HG02571 (cell line): ENCODE results near the gene ZNRF1.

Experiments used
- ATAC-seq: cut with Tn5 transposase; IDR thresholded peaks from one replicate; pipeline ENCODE4 v1.9.1; 2021; ENCODE audit warnings: mild to moderate bottlenecking, moderate library complexity; ENCODE audit not compliant: unreplicated experiment

ZNRF1 gene

DNA sequence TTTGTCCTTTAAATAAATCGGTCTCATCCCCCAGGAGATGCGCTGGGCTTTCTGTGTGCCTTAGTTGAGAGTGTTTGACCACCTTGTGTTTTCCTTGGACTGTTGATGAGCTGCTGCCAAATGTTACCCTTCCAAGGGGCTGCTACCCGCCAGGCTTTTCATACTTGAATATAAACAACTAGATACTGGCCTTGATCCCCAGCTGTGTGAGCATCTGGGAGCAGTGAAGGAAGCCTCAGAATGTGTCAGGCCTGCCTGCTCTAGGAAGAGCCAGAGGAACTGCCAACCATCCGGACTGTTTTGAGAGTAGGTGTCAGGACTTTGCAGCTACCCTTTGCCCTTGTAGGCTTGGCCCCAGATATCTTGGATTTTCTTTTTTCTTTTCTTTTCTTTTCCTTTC, 60.0 kb downstream of the ZNRF1 start:
- ATAC-seq: no peak

DNA sequence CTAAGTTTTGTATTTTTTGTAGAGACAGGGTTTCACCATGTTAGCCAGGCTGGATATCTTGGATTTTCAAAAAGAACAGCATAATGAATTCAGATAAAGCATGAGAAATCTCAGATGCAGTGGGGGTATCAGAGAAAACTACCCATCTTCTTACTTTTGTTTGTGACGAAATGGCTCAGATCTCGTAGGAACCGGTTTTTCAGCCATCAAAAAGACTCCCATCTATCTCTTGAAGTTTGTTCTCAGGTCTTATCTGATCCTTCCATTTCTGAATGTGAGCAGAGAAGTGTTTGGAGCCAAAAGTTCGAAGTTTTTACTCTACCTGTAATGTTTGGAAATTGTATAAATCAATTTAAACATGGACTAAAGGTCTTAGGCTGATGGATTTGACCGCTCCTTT, 60.6 kb downstream of the ZNRF1 start:
- no peak for ATAC-seq

DNA sequence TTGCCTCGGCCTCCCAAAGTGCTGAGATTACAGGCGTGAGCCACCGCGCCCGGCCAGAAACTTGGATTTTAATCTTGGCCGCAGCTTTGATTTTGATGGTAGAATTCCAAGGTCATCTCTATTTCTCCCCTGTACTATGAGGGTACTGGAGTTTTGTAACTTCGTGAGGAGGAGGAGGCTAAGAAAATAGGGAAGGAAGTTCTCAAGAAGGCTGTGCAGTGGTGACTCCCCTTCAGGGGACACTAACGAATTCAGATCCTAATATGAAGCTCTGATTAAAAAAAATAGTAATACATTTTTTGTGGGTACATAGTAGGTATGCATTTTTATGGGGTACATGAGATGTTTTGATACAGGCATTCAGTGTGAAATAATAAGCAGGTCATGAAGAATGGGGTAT, 61.9 kb downstream of the ZNRF1 start:
- ATAC-seq: no peak

DNA sequence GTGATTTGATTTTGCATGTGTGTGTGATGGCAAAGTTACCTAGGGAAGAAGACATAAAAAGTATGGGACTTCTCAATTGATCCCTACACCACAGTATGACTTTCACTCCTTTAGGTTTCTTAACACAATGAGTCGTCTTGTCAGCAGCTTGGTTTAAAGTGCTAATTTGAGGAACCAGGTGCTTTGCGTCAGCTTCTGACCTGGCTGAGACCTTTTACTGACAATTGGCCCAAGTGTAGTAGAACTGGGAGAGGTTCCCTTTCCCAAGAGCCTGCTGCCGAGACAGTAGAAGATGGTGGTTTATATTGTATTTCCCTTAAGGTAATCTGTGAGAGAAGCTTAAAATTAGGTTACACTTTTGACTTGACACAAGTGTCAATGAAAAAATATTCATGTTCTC, 62.8 kb downstream of the ZNRF1 start:
- no peak for ATAC-seq

DNA sequence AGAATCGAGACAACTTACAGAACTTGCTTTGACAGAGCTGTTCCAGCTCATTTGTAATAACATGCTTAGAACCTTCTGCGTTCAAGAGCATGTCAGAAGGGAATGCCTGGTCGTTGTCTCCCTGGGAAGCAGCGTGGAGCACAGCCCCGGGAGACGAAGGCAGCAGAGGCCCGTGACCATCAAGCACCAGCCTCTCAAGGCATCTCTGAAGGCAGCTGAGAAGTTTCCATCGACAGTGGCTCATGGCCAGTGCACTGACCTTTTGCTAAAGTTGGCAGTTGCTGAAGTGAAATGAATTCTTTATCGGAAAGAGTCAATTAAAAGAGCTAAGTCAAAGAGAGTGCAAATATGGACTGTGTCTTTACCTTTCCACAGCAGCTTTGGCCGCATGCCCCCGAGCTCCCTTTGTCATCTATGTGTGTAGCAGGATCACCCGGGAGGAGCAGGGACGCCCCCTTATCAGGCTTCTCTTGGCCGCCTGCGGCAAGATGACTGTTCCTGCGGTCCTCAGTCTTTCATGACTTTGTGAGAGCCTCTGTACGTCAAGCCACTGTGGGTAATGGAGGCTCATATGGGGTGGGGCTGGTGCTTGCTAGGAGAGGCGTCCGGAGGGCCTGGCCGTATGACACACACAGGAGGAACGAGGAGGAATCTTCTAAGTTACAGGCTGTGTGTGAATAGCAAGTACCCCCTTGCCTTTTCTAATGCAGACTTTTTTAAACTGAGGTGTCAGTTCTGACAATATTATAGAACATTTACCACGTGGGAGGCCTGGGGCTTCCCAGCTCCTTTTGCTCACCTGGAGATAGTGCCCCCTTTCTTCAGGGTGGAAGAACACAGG, 63.5 kb downstream of the ZNRF1 start:
- ATAC-seq: no peak

DNA sequence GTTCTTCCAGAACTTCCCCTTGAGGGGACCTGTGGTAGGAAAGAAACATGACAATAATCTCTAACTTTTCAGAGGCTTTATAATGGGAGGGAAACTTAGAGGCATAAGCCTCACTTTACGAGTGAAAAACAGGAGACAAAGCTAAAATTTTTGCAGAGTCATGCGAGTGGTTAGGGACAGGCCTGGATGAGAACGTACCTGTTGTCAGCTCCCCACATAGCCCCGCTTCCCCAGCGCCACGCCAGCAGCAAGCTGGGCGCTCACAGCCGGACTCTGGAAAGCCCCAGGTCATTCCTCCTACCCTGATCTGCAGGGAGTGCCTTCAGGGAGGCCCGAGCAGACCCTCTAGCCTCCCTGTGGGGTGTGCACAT, 64.1 kb downstream of the ZNRF1 start:
- ATAC-seq: no peak

DNA sequence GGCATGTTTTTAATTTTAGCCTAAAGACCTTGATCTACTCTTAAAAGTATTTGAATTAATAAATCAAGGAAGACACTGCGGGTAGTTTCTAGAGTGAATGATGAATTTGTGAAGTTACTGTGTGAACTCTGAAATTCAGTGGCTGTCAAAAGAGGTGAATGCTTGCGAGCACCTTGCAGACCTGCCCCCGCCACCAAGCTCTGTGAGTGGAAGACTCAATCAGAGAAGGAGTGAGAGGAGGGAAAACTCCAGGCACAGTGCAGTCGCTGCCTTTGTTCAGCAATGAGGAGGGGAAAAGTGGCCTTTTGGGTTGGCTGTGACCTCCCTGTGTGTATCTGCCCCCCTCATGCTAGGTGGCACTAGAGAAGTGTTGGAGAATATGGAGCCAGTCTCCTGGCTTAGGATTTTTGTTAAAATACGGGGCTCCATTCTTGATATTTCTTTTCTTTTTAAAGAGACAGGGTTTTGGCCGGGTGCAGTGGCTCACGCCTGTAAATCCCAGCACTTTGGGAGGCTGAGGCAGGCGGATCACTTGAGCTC, 64.8 kb downstream of the ZNRF1 start:
- ATAC-seq: no peak

DNA sequence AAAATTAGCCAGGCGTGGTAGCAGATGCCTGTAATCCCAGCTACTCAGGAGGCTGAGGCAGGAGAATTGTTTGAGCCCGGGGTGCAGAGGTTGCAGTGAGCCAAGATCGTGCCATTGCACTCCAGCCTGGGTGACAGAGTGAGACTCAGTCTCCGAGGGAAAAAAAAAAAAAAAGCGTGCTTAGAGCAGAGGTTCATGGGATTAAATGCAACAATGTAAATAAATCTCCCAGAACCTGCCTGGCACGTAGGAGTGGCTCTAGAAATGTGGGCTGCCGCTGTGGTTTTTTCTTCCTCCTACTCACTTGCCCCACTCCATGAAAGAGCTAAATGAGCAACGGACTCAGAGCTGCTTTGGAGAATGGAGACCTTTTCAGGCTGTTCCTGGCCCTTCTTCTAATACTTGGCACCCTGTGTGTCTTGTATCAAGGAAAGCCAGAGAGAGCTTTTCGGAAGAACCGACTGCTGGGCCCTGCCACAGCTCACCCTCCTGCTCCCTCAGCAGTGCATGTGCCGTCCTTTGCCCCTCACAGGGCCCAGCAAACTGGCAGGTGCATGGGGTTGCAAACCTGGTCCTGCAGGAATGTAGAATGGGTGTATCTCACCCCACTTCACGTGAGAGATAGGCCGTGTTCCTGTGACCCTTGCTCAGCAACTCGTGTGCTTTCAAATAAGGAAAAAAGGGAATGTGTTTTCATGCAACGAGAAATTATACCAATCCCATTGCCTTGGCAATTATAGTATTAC, 65.8 kb downstream of the ZNRF1 start:
- ATAC-seq: no peak

DNA sequence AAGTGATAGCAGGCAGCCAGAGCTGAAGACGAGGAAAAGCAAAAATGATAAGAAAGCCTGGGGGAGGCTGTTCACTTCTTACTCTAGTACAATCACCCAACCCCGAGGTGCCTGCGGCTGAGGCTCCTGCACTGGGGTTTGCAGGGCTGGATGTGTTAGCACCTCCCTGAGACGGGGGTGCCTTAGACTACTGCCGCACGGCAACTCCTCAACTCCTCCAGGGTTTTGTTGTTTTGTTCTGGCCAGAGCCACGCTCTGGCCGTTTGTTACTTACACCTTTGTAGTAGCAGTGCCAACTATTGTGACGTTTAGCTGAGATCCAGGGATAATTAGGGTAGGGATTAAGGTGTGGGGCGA, 66.3 kb downstream of the ZNRF1 start:
- ATAC-seq: no peak

DNA sequence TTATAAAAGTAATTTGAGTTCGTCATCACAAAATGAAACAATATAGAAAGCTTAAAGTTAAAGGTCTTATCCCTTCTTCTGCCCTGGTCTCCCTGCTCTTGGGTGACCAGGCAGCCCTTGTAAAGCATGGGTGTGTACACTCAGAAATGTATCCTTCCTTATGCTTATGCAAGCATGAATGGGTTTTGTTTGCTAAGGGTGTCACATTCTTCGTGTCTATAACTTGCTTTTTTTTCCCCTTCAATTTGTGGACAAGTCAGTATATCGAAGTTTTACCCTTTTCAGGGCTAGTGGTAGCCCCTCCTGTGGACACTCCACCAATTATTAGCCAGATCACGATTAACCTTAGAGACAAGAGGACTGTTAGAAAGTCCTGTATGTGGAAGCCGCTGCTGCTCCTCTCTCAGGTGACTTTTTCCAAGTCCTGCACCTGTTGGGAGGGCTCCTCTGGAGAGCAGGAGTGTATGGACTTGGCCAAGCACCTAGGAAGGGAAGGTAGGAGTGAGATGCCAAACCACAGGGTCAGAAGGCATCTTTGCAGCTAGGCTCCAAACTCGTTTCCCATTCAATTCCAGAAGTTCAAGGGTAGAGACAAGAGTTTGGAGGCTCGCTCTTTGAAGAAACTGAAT, 66.8 kb downstream of the ZNRF1 start:
- ATAC-seq: no peak

DNA sequence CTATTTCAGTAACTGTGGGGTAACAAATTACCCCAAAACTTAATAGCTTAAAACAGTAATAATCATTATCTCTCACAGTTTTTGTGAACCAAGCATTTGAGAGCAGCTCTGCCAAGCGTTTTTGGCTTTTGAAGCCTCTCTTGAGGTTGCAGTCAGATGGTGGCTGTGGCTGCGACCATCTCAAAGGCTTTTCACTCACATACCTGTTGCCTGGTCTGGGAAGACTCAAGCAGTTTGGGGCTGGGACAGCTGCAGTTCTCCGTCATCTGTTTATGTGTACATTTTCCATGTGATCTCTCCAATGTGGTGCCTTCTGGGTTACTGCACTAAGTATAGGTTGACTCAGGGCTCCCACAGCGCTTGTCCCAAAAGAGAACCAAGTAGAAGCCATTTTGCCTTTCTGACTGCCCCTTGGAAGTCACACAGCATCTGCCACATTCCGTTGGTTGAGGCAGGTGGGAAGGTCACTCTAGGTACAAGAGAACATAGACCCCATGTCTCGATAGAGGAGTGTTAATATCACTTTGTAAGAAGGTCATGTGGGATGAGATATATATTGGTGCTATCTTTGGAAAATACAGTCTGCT, 68.1 kb downstream of the ZNRF1 start:
- no peak for ATAC-seq

DNA sequence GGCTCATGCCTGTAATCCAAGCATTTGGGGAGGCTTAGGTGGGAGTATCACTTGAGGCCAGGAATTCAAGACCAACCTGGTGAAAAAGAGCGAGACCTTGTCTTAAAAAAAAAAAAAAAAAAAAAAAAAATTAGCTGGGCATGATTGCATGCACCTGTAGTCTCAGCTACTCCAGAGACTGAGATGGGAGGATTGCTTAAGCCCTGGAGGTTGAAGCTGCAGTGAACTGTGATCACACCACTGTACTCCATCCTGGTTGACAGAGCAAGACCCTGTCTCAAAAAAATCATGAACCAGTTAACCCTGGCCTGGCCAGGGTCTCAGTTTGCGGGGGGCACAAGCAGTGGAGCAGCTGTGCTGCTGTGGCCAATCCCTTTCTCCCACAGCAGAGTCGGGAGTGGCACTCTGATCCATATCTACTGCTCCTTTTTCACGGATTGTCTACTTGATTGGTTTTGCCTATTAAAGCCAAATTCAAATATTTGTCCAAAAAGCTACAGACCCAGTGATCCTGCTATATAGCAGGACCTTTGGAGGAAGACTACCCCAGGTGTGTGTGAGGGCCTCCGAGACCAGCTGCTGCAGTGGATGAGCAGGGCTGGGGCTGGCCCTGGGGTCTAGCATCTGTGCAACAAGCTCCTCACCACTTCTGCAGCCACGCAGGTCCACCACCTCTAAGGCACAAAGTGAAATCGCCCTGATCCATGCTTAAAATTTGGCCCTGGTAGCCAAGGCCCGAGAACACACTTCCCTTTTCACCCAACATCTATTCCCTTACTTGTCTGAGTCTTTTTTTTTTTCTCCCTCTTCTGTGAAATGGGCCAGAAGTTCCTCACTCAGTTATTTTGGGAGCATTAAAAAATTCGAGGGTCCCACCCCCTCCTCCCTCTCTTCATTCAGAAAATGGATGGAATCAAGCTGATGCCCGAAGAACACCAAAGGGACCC, 69.5 kb downstream of the ZNRF1 start:
- no peak for ATAC-seq

DNA sequence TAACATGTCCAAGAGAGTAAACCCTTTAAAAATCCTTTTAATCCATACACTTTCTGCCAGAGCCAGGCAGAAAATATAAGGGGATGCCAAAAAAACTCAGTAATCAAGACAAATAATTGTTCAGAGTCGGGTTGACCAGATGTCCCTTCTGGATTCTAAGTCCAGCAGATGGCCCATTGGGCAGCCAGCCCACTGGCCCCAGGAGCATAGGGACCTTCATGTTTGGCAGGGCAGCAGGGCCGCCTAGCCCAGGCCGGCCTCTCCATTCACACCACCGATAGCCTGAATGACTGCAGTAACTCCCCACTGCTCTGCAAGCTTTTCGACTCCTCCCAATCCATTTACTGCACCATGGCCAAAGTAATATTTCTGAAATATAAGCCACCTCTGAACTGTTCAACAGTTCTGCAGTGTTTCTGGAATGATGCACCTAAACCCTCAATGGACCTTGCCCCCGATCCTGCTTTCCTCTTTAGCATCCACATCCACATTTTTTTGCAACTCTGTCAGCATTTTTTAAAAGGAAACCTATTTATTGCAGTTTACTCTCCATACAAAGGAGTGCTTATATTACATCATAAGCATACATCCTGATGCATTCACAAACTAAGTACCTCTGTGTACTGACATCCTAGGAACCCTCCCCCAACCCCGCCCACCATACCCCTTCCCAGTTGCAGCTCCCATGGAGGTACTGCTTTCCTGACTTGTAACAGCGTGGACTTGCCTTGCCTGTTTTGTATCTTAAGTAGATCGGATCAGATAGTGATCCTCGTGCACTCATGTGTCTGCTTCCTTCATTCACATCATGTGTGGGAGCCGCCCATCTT, 71.4 kb downstream of the ZNRF1 start:
- no peak for ATAC-seq

DNA sequence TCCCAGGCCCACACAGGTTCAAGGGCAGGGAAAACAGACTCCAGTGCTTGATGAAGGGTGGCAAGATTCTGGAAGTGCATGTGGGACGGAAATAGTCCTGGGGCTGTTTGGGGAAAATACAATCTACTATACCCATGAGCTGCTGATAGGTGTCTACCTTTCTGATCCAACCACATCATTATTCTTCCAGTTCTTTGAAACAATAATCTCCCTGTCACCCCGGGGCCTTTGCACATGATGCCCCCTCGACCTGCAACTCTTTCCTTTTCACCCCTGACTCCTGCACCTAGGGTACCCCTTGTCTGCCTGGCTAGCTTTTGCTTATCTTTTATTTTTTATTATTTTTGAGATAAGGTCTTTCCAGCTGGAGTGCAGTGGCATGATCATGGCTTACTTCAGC, 72.8 kb downstream of the ZNRF1 start:
- ATAC-seq: no peak

DNA sequence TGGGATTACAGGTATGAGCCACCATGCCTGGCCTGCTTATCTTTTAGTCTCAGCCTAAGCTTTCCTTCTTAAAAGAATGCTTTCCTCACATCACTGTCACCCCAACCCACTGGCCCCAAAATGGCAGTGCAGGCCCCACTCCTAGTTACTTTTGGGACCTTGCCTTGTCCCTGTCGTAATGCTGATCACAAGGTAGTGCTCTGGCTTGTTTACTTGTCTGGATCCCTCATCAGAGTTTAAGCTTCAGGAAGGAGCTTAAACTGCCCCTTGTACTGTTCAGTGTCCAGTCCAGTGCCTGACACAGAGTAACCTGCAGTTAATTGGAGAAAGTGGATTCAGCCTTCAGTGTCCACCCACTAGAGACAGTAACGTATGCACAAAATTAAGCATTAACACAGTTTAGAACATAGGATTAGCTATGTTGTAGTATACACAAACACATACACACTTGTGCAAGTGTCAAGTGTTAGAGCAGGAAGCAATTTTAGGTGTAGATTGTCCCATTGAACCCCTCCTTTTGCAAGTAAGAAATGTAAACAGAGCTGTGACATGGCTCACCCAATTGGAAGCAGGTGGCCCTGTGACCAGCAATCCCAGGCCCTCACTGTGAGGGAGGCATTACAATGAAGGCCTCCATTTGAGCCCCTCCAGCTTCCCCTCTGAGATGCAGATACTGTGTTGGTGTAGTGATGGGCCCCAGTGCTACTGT, 73.6 kb downstream of the ZNRF1 start:
- ATAC-seq: no peak

DNA sequence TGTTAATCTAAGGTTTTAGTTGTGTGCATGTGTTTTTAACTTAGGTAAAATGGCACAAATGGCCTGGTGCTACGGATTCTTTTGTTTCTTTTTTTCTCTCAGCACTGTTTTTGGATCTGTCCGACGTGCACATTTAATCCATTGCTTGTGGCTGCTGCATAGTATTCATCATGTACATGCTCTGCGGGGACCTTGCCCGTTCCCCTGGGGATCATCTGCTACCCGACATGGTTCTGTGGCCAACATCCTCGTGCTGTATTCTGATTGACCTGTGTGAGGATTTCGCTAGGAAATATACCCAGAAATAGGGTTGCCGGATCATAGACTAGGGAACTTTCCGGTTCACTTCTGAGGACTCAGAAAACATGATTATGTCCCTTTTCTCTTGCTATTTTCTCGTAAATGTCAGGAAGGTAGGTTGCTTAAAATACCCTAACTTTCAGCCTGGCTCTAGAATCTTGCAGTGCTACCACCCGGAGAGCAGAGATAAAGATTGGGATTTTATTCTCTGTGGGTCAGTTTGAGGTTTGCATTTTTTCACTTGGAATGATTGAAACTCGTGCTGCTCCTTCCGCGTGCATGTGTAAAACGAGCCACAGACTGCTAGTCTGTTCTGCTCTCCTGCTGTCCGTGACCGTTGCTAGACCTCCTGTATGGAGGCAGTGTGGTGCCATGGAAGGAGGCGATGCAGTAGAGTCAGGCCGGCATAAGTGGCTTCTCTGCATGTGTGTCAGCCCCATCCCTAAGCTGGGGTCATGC, 74.9 kb downstream of the ZNRF1 start:
- no peak for ATAC-seq

DNA sequence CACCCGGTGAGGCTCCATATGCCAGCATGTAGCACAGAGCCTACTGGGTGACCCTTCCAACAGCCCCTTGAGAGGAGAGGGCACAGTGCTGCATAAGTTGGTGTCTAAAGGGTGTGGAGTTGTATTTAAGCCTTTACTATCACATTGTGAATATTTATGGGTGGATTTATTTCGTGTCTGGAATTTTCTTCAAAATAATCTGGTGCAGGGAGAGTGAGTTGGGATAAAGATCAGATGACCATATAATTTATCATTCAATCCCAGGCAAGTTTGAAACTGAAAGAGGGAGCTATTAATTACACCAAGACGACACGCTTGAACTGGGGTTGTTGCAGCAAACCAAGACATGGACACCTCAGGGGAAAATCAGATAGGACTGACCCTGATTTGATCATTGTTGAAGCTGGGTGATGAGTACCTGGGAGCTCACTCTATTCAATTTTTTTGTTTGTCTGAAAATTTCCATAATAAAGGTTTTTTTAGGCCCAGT, 75.5 kb downstream of the ZNRF1 start:
- ATAC-seq: no peak
